HepG2 (cell line): ENCODE measurements around the gene DLG5. TPM values are rescaled to one million over a fixed set of nuclear protein-coding genes. Genes with fewer than 3 reads are reported as not detected.

ENCODE experiments used
- ATAC-seq: fragments of 200-7000 bp; cut with Tn5 transposase; 3 replicates; pipeline ENCODE4 v1.9.1; 2020; ENCODE audit warnings: mild to moderate bottlenecking, moderate library complexity
- BruUV-seq: library from RNA; stranded (reverse); fragments of 400-500 nt; replicated peaks from 2 replicates; lab custom pipeline; 2021; lab: Mats Ljungman, UMichigan
- CTCF ChIA-PET: fragments of 300-600 bp; formaldehyde crosslinking; extraction: SDS; loops from one replicate; lab custom pipeline; 2021; ENCODE audit warnings: low total read pairs, inconsistent platforms, low intra/inter-chr PET ratio; lab: Yijun Ruan, JAX
- POLR2A ChIA-PET: fragments of 350-600 bp; sonication (Branson Sonifier 250); formaldehyde crosslinking; loops from one replicate; lab custom pipeline; 2020; ENCODE audit warnings: antibody characterized with exemption, inconsistent platforms; lab: Yijun Ruan, JAX
- DNase-seq: peaks from one replicate; pipeline ENCODE4 v3.0.0-alpha.2; 2015; ENCODE audit warnings: low spot score
- FAIRE-seq: peaks from 3 replicates; lab custom pipeline; 2011; peaks lifted over from hg19 to GRCh38; lab: Jason Lieb, UNC
- H2AFZ ChIP-seq: one replicate; pipeline ENCODE4 v1.6.1; 2011; ENCODE audit warnings: low read length, inconsistent platforms
- H3K27ac ChIP-seq: fragments of 300-600 bp; 3 replicates; pipeline ENCODE4 v1.8.0; 2011; ENCODE audit warnings: mixed run types, mild to moderate bottlenecking, mixed read lengths, low read length, inconsistent platforms; ENCODE audit not compliant: insufficient read depth; ENCODE audit errors: extremely low read length
- H3K27me3 ChIP-seq, 2 experiments: fragments of 200-600 bp in 1 of 2; 2 replicates in 1 of 2; 3 replicates in 1 of 2; pipeline versions ENCODE4 v1.6.0 to v1.8.0; 2011; ENCODE audit warnings: low read length in 2 of 2, mild to moderate bottlenecking in 2 of 2, moderate library complexity in 2 of 2, inconsistent platforms in 1 of 2; ENCODE audit not compliant: insufficient read depth in 2 of 2, control insufficient read depth in 1 of 2
- H3K36me3 ChIP-seq, 2 experiments: fragments of 200-600 bp in 1 of 2; replicated peaks in 1 of 2; 2 replicates in 1 of 2; 3 replicates in 1 of 2; pipeline versions ENCODE4 v1.5.1 to v1.8.0; 2011; ENCODE audit warnings: low read length in 2 of 2, inconsistent platforms in 1 of 2; ENCODE audit not compliant: insufficient read depth in 2 of 2, control insufficient read depth in 1 of 2
- H3K4me1 ChIP-seq: 2 replicates; pipeline ENCODE4 v1.5.1; 2012; ENCODE audit warnings: low read length, inconsistent platforms; ENCODE audit not compliant: insufficient read depth
- H3K4me2 ChIP-seq: 2 replicates; pipeline ENCODE4 v1.6.0; 2011; ENCODE audit warnings: low read depth, low read length, inconsistent platforms
- H3K4me3 ChIP-seq, 3 experiments: fragments of 200-600 bp in 1 of 3; sonication (generic), shearing (Covaris generic) in 1 of 3; replicated peaks in 1 of 3; 2 replicates each; pipeline ENCODE4 v1.5.1; 2011 to 2016; ENCODE audit warnings: low read length in 3 of 3, inconsistent platforms in 2 of 3, low read depth in 2 of 3, mild to moderate bottlenecking in 2 of 3, control low read depth in 1 of 3, mixed read lengths in 1 of 3; ENCODE audit not compliant: insufficient read depth in 1 of 3
- H3K79me2 ChIP-seq: one replicate; pipeline ENCODE4 v1.6.1; 2011; ENCODE audit warnings: low read length, inconsistent platforms; ENCODE audit not compliant: insufficient read depth
- H3K9ac ChIP-seq: 2 replicates; pipeline ENCODE4 v1.6.0; 2011; ENCODE audit warnings: mild to moderate bottlenecking, low read depth, low read length, inconsistent platforms; ENCODE audit not compliant: insufficient read depth
- H3K9me3 ChIP-seq: 2 replicates; pipeline ENCODE4 v1.5.1; 2012; ENCODE audit warnings: mild to moderate bottlenecking, low read length
- H4K20me1 ChIP-seq: 2 replicates; pipeline ENCODE4 v1.6.0; 2011; ENCODE audit warnings: inconsistent platforms, mild to moderate bottlenecking, low read length, moderate library complexity; ENCODE audit not compliant: insufficient read depth
- ADNP ChIP-seq: sonication (generic); formaldehyde crosslinking; IDR thresholded peaks from 2 replicates; pipeline ENCODE4 v1.4.0; 2020; ENCODE audit warnings: missing genetic modification reagents
- BRD4 ChIP-seq: sonication (generic); formaldehyde crosslinking; IDR thresholded peaks from 2 replicates; pipeline ENCODE4 v1.4.0; 2020; ENCODE audit warnings: missing genetic modification reagents
- CENPT ChIP-seq: sonication (generic); formaldehyde crosslinking; IDR thresholded peaks from 2 replicates; pipeline ENCODE4 v1.8.0; 2022; ENCODE audit warnings: low read depth, mild to moderate bottlenecking, moderate library complexity, missing genetic modification reagents
- E2F5 ChIP-seq: sonication (generic); formaldehyde crosslinking; conservative IDR thresholded peaks from 2 replicates; pipeline ENCODE4 v1.4.0; 2020; ENCODE audit warnings: missing genetic modification reagents
- FOXJ3 ChIP-seq: sonication (generic); formaldehyde crosslinking; IDR thresholded peaks from 2 replicates; pipeline ENCODE4 v1.4.0; 2020; ENCODE audit warnings: missing genetic modification reagents, mild to moderate bottlenecking, borderline replicate concordance
- HMG20A ChIP-seq: IDR thresholded peaks from 2 replicates; pipeline ENCODE4 v1.6.1; 2016; ENCODE audit warnings: borderline replicate concordance
- PCBP1 ChIP-seq: fragments of 200-400 bp; formaldehyde crosslinking; IDR thresholded peaks from 2 replicates; pipeline ENCODE4 v1.6.1; 2017; ENCODE audit warnings: mild to moderate bottlenecking, low read depth, low read length, borderline replicate concordance
- PRMT3 ChIP-seq: sonication (generic); formaldehyde crosslinking; IDR thresholded peaks from 2 replicates; pipeline ENCODE4 v1.8.1; 2022; ENCODE audit warnings: low read depth, mild to moderate bottlenecking, moderate library complexity, missing genetic modification reagents, borderline replicate concordance
- RAD51 ChIP-seq: fragments of 450-650 bp; IDR thresholded peaks from 2 replicates; pipeline ENCODE4 v1.6.1; 2016; ENCODE audit warnings: borderline replicate concordance
- SIX1 ChIP-seq: sonication (generic); formaldehyde crosslinking; IDR thresholded peaks from 2 replicates; pipeline ENCODE4 v1.4.0; 2020; ENCODE audit warnings: missing genetic modification reagents, borderline replicate concordance
- SKI ChIP-seq: fragments of 450-650 bp; IDR thresholded peaks from one replicate; pipeline ENCODE4 v1.6.1; 2018; ENCODE audit warnings: mild to moderate bottlenecking; ENCODE audit not compliant: partially characterized antibody
- ZC3H4 ChIP-seq: sonication (generic); formaldehyde crosslinking; IDR thresholded peaks from 2 replicates; pipeline ENCODE4 v1.4.0; 2020; ENCODE audit warnings: missing genetic modification reagents, borderline replicate concordance
- ZNF652 ChIP-seq: IDR thresholded peaks from 2 replicates; pipeline ENCODE4 v1.6.1; 2016; ENCODE audit warnings: low read depth, borderline replicate concordance
- WGBS: methylation state at CpG from one replicate; pipeline ENCODE4 v1.1.6; 2017; ENCODE audit warnings: low lambda C conversion rate; 5-methylcytosine and 5-hydroxymethylcytosine counted together
- in situ Hi-C: cut with HindIII; loops from 2 replicates; pipeline ENCODE4 v1.10.0; 2017; ENCODE audit warnings: low pct_unique_long_range_greater_than_20kb; ENCODE audit not compliant: extremely low pct_ligation_motif_present
- intact Hi-C: fragments of 100-400 bp; cut with micrococcal nuclease; formaldehyde crosslinking; loops from one replicate; pipeline ENCODE4 v1.10.0; 2022; ENCODE audit not compliant: unreplicated experiment
- polyA plus RNA-seq, 8 experiments: library from polyadenylated mRNA; depleted of rRNA in 3 of 8; stranded (reverse) in 7 of 8; unstranded in 1 of 8; fragments of >200 nt; fragmentation: Illumina TruSeq in 4 of 8; extraction: Trizol in 4 of 8; gene quantifications; 2 replicates each; pipeline versions ENCODE4 v1.2.1 to v1.2.3, GENCODE V29; 2011 to 2016; ENCODE audit warnings: low read depth in 4 of 8, missing spikeins in 1 of 8, mixed read lengths in 1 of 8; ENCODE audit not compliant: insufficient read depth in 1 of 8
- total RNA-seq, 5 experiments: library from RNA; depleted of rRNA; stranded (reverse); fragments of >200 nt; fragmentation: Illumina TruSeq; extraction: Trizol; gene quantifications; 2 replicates each; pipeline ENCODE4 v1.2.3, GENCODE V29; 2016; ENCODE audit warnings: low read depth in 1 of 5

Gene DLG5
- total and polyA plus RNA-seq, 2 of the 13 experiments (the other 11 are each of a cell fraction or from before 2014, with no cell fraction given): 15.5 to 18.2 TPM

- H3K4me3 ChIP-seq: no peak overlapping the region
- peaks cover 13 to 32% of the 10 kb centered on the region in 2 experiments; a peak in 4 of 5 replicates for H3K36me3 ChIP-seq
- no peak overlapping the region for H2AFZ ChIP-seq
- 100% methylated on average over 3 of the region's 3 CpGs for WGBS
- DNase-seq (no peak), ATAC-seq (no peak), FAIRE-seq (no peak)
- H3K27me3 ChIP-seq: no peaks in the 10 kb centered on the region
- in situ Hi-C loops: no loop called here
- no peaks in the 10 kb centered on the region for H3K9me3 ChIP-seq
- no peak overlapping the region for H3K27ac ChIP-seq
- no peak overlapping the region for H3K9ac ChIP-seq
- peaks cover 46% of the 10 kb centered on the region for H3K4me1 ChIP-seq
- no TSS peak for BruUV-seq
- no peaks in the 10 kb centered on the region for H4K20me1 ChIP-seq
- no peak for TF ChIP-seq SKI
- TF ChIP-seq SIX1 (CRISPR knock-in tag): no peak
- TF ChIP-seq FOXJ3 (CRISPR knock-in tag): no peak
- TF ChIP-seq HMG20A (CRISPR knock-in tag): no peak
- no peak for TF ChIP-seq ZC3H4 (CRISPR knock-in tag)
- TF ChIP-seq PRMT3 (CRISPR knock-in tag): no peak
- TF ChIP-seq E2F5: no peak
- POLR2A ChIA-PET: no interaction called here
- CTCF ChIA-PET: no interaction called here
- no peaks in the 10 kb centered on the region for H3K79me2 ChIP-seq
- H3K4me2 ChIP-seq: no peak overlapping the region
- intact Hi-C loops: no loop called here
Observed at GRCh38 chr10:77868523-77868922, 58.0 kb downstream of the DLG5 start.

DNA sequence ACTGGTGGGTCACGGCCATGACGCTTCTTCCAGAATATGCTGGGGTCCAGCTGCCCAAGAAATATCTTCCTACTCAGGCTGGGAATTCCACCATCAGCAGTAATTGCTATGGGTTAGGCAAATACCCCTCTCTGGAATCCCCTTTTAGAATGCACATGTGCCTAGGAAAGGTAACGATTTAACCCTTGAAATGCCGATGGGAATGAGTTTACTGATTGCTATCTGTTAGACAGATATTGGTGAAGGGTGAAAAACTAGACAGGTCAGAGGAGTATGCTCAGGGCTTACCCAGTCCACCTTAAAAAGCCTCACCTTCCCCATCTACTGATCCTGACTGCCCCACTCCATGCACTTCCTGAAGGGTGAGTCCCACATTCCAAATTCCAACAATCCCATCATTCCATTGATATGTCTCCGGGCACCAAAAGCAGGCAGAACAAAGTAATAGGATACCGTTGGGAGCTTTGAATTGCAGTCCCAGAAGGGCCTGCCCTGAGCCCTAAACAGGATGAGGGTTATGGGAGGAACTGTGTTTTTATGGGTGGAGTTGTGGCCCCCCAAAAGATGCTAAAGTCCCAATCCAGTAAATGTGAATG is 59.3 kb downstream of the DLG5 start:
- H3K79me2 ChIP-seq: no peaks in the 10 kb centered on the region
- no peak for ATAC-seq
- no peak overlapping the region for H3K4me3 ChIP-seq
- no peak overlapping the region for H2AFZ ChIP-seq
- no peaks in the 10 kb centered on the region for H3K27me3 ChIP-seq
- intact Hi-C loops (no loop called here), in situ Hi-C loops (no loop called here)
- H3K9ac ChIP-seq: no peak overlapping the region
- no TSS peak for BruUV-seq
- no peaks in the 10 kb centered on the region for H3K9me3 ChIP-seq
- DNase-seq: no peak
- H4K20me1 ChIP-seq: no peaks in the 10 kb centered on the region
- TF ChIP-seq ADNP (CRISPR knock-in tag) (no peak), BRD4 (CRISPR knock-in tag) (no peak), CENPT (CRISPR knock-in tag) (no peak), ZNF652 (CRISPR knock-in tag) (peak; percentile 57; the same call in 1 of the 2 replicates), PCBP1 (no peak), RAD51 (no peak)
- peaks cover 47% of the 10 kb centered on the region for H3K4me1 ChIP-seq
- 87% methylated on average over 6 of the region's 6 CpGs for WGBS
- peaks cover 16 to 32% of the 10 kb centered on the region in 2 experiments; a peak in 4 of 5 replicates for H3K36me3 ChIP-seq
- no peak for FAIRE-seq
- CTCF ChIA-PET: no interaction called here
- no peak overlapping the region for H3K27ac ChIP-seq
- H3K4me2 ChIP-seq: no peak overlapping the region
- POLR2A ChIA-PET: no interaction called here
